Measurements from ENCODE around the gene ALPP. TPM values are rescaled to one million over a fixed set of nuclear protein-coding genes. Genes with fewer than 3 reads are reported as not detected.

ALPP gene
- total and polyA plus RNA-seq, 2 donors (not counting 1 experiment from before 2014, with no cell fraction given) = not detected

- WGBS (ENCODE audit: insufficient coverage) = 100% methylated on average over 1 of the region's 6 CpGs
- Histone ChIP-seq H3K36me3 (replicated peaks in 1 of 2; ENCODE audit: control extremely low read depth in 1 of 2, control insufficient read depth in 1 of 2, extremely low read depth in 1 of 2, insufficient read depth in 2 of 2, low read length in 1 of 2) (no peaks in the 10 kb centered on the region), H2AFZ (ENCODE audit: insufficient read depth, low read depth, low read length, poor library complexity, severe bottlenecking) (no peak overlapping the region), H3K4me2 (replicated peaks; ENCODE audit: low read depth, low read length, poor library complexity, severe bottlenecking) (no peak overlapping the region), H3K79me2 (ENCODE audit: control insufficient read depth, insufficient read depth, low read length) (no peaks in the 10 kb centered on the region), H3K9me3 (ENCODE audit: control extremely low read depth in 1 of 3, control insufficient read depth in 2 of 3, insufficient read depth in 1 of 3, low read length in 2 of 3) (peaks cover 0 to 35% (median 0%) of the 10 kb centered on the region in 3 donors), H3K4me1 (ENCODE audit: control insufficient read depth in 2 of 2, insufficient read depth in 2 of 2, low read length in 2 of 2) (peaks cover 0 to 8% of the 10 kb centered on the region in 2 donors), H3K27me3 (replicated peaks in 1 of 4; ENCODE audit: control extremely low read depth in 1 of 4, control insufficient read depth in 3 of 4, insufficient read depth in 4 of 4, low read length in 3 of 4) (peaks cover 0 to 33% (median 10%) of the 10 kb centered on the region in 4 experiments), H3K9ac (ENCODE audit: low read length) (no peak overlapping the region), H4K20me1 (ENCODE audit: control insufficient read depth, insufficient read depth, low read length, poor library complexity, severe bottlenecking) (no peaks in the 10 kb centered on the region), H3K4me3 (ENCODE audit: control extremely low read depth in 1 of 5, extremely low read depth in 1 of 5, insufficient read depth in 1 of 5, low read depth in 2 of 5, low read length in 4 of 5) (no peak overlapping the region), H3K27ac (ENCODE audit: low read length in 2 of 2) (no peak overlapping the region)
- Mint-ChIP-seq H3K27ac (no peak overlapping the region), H3K4me3 (no peak overlapping the region), H3K4me1 (no peaks in the 10 kb centered on the region), H3K27me3 (peaks cover 5% of the 10 kb centered on the region), H3K9me3 (ENCODE audit: insufficient read depth) (peaks cover 3% of the 10 kb centered on the region)
- POLR2A ChIA-PET = no interaction called here
- intact Hi-C loops (cut with micrococcal nuclease) = no loop called here
- CTCF ChIA-PET = no interaction called here
- DNase-seq (no peak), ATAC-seq (ENCODE audit: low read depth) (no peak)
- TF ChIP-seq EZH2 (IDR thresholded peaks at IDR 0.05; ENCODE audit: borderline replicate concordance, insufficient read depth, low read depth, low read length, poor library complexity, severe bottlenecking) (no peak), CTCF (IDR thresholded peaks at IDR 0.05) (no peak)
These were observed 31.2 kb upstream of the ALPP start for GRCh38 chr2:232347369-232347768.

GRCh38 chr2:232348936-232349335 lies 29.6 kb upstream of the ALPP start:
- no peak overlapping the region for H3K27ac Mint-ChIP-seq
- DNase-seq = no peak
- no peaks in the 10 kb centered on the region for H3K79me2 ChIP-seq (ENCODE audit: control insufficient read depth, insufficient read depth, low read length)
- H3K9me3 Mint-ChIP-seq (ENCODE audit: insufficient read depth) = peaks cover 3% of the 10 kb centered on the region
- WGBS (ENCODE audit: insufficient coverage) = 29% methylated on average over 6 of the region's 6 CpGs
- H3K27me3 ChIP-seq (replicated peaks in 1 of 4; ENCODE audit: control extremely low read depth in 1 of 4, control insufficient read depth in 3 of 4, insufficient read depth in 4 of 4, low read length in 3 of 4) = peaks cover 0 to 46% (median 17%) of the 10 kb centered on the region in 4 experiments
- ATAC-seq (ENCODE audit: low read depth) = no peak
- no peak overlapping the region for H2AFZ ChIP-seq (ENCODE audit: insufficient read depth, low read depth, low read length, poor library complexity, severe bottlenecking)
- H4K20me1 ChIP-seq (ENCODE audit: control insufficient read depth, insufficient read depth, low read length, poor library complexity, severe bottlenecking) = no peaks in the 10 kb centered on the region
- CTCF ChIA-PET = no interaction called here
- POLR2A ChIA-PET = no interaction called here
- TF ChIP-seq CTCF (IDR thresholded peaks at IDR 0.05) = no peak
- no peak for TF ChIP-seq EZH2 (IDR thresholded peaks at IDR 0.05; ENCODE audit: borderline replicate concordance, insufficient read depth, low read depth, low read length, poor library complexity, severe bottlenecking)
- no peak overlapping the region for H3K4me2 ChIP-seq (replicated peaks; ENCODE audit: low read depth, low read length, poor library complexity, severe bottlenecking)
- H3K9ac ChIP-seq (ENCODE audit: low read length) = no peak overlapping the region
- no peaks in the 10 kb centered on the region for H3K4me1 Mint-ChIP-seq
- no peak overlapping the region for H3K27ac ChIP-seq (ENCODE audit: low read length in 2 of 2)
- no peak overlapping the region for H3K4me3 Mint-ChIP-seq
- intact Hi-C loops (cut with micrococcal nuclease) = no loop called here
- H3K9me3 ChIP-seq (ENCODE audit: control extremely low read depth in 1 of 3, control insufficient read depth in 2 of 3, insufficient read depth in 1 of 3, low read length in 2 of 3) = peaks cover 0 to 35% (median 0%) of the 10 kb centered on the region in 3 donors
- H3K27me3 Mint-ChIP-seq = peaks cover 12% of the 10 kb centered on the region
- H3K4me3 ChIP-seq (ENCODE audit: control extremely low read depth in 1 of 5, extremely low read depth in 1 of 5, insufficient read depth in 1 of 5, low read depth in 2 of 5, low read length in 4 of 5) = no peak overlapping the region
- H3K4me1 ChIP-seq (ENCODE audit: control insufficient read depth in 2 of 2, insufficient read depth in 2 of 2, low read length in 2 of 2) = peaks cover 0 to 8% of the 10 kb centered on the region in 2 donors
- no peaks in the 10 kb centered on the region for H3K36me3 ChIP-seq (replicated peaks in 1 of 2; ENCODE audit: control extremely low read depth in 1 of 2, control insufficient read depth in 1 of 2, extremely low read depth in 1 of 2, insufficient read depth in 2 of 2, low read length in 1 of 2)
